Activated CD8-positive, alpha-beta memory T cell treated with anti-CD3 and anti-CD28 coated beads for 36 hours (primary cell): ENCODE measurements around the gene NBPF11. TPM values are rescaled to one million over a fixed set of nuclear protein-coding genes. Genes with fewer than 3 reads are reported as not detected.
"Not testable (repeated sequence)": the region's sequence is repeated elsewhere in the genome, so short reads cannot be mapped to it uniquely, and the experiment has no call there.

Experiments used
- CTCF ChIA-PET: fragments of 350-600 bp; sonication (Branson Sonifier 250); formaldehyde crosslinking; loops from one replicate; lab custom pipeline; 2021; ENCODE audit warnings: antibody characterized with exemption; lab: Charles Lee
- POLR2A ChIA-PET: fragments of 350-600 bp; sonication (Branson Sonifier 250); formaldehyde crosslinking; loops from one replicate; lab custom pipeline; 2021; ENCODE audit warnings: antibody characterized with exemption; lab: Charles Lee
- total RNA-seq, 2 experiments: library from RNA; stranded (reverse); gene quantifications; one replicate each; pipeline ENCODE4 v1.2.3, GENCODE V29; 2021

Gene NBPF11
- total RNA-seq, 2 experiments from 2014 or later, result 5.2 to 6.0 TPM

- CTCF ChIA-PET, result not testable (repeated sequence)
These were observed 83.9 kb downstream of the NBPF11 start for GRCh38 chr1:148068201-148068600.

GRCh38 chr1:148060294-148060701, 91.8 kb downstream of the NBPF11 start:
- CTCF ChIA-PET, POLR2A ChIA-PET: not testable (repeated sequence)

More at GRCh38 chr1:148068201-148068600, 83.9 kb downstream of the NBPF11 start:
- POLR2A ChIA-PET, result not testable (repeated sequence)

GRCh38 chr1:148057384-148057783, 94.7 kb downstream of the NBPF11 start:
- CTCF ChIA-PET, POLR2A ChIA-PET: not testable (repeated sequence)

Other genes with a start within 250 kb of the NBPF11 start
- gene GJA8, start 249.5 kb downstream of the NBPF11 start, total RNA-seq, result not detected
- gene GPR89B, start 223.9 kb downstream of the NBPF11 start, total RNA-seq, result 10 to 100 TPM; 19.5 to 20.5 TPM